A549 treated with DMSO at 1 μM for 4 hours (cell line): Measurements from ENCODE around the gene RNF6. TPM values are rescaled to one million over a fixed set of nuclear protein-coding genes. Genes with fewer than 3 reads are reported as not detected.

Source experiments
- total RNA-seq: library from RNA; stranded (reverse); fragments of 200-300 nt; extraction: Qiagen RNA extraction; gene quantifications from 5 replicates; pipeline ENCODE4 v1.2.3, GENCODE V29; 2022; ENCODE audit warnings: low read depth

The RNF6 gene
- 27.1 to 35.3 TPM (median 33.4 TPM) in 5 replicates for total RNA-seq

DNA sequence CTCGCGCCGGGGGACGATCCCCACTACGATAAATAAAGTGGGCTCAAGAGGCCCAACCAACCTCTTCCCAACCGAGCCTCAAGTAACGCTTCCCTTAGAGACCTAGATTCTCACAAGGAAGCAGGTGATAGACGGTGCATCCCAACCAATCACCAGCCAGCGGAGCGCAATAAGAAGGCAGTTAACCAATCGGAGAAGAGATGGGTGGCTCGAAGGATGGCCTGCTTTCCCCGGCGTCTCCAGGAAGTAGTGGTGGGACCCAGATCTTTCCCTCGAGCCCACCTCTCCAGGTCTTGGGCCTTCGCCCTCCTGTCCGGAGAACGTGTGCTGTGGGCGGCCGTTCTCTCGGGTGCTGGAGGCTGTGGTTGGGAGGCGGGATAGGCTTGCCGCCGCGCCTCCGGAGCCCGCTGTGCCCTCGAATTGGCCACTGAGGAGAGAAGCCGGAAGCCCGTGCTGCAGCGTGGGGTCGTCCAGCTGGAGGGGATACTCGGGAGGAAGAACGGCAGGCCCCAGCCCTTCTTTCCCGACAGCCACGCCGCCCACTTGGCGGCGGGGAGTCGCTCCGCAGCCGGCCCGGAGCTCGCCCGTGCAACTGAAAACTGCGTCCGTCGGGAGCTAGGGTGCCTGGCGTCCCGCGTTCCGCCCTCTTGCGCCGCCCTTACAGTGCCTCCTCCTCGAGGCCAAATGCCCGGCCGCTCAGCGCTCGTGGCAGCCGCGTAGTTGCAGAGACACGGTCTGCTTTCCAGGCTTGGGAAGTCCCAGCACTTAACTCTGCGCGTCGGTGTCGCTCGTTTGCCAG is at the start of gene RNF6:
Gene RNF6 (minus strand): TSS at position 594 of the 799 bp plus-strand sequence. CDS start 2,665 bp downstream, outside the sequence.

DNA sequence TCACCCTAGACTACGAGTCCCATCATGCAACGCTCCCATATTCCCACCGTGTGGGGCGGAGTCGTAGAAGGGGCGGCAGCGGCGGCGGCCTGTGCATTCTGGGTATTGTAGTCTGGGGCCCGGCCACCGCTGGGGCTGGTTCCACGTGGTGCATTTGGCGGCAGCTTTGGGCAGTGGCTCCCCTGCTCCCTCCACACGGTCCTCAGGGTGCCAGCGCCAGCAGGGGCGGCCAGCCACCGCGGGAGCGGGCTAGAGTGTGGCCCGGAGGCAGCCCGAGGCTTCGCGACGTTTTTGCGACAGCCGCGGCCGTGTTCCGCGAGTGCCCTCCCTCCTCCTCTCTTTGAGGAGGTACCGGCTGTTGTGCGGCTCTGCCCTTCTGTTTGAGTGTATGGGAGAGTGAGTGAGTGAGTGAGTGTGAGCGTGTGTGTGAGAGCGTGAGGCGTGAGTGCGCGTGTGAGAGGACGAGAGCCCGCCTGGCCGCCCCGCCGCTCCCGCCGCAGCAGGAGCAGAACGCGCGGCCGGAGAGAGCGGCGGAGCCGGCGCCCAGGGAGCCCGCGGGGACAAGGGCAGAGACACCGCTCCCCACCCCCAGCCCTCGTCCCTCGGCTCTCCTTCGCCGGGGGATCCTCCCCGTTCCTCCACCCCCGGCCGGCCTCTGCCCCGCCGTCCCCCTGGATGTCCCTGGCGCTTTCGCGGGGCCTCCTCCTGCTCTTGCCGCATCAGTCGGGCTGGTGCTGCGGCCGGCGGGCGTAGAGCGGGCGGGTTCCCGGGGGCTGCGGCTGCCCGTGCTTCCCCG is 31.9 kb upstream of the RNF6 start, which contains the start of gene CDK8:
Gene CDK8 (plus strand): TSS at position 343 of the 796 bp plus-strand sequence. CDS start 513 bp downstream, outside the sequence.

Other genes starting within 250 kb of the RNF6 start
- 0.02 to 0.04 TPM in 2 of 5 replicates, not detected in the others for gene SHISA2, start 170.3 kb downstream of the RNF6 start, total RNA-seq
- gene CDK8, start 31.8 kb upstream of the RNF6 start, total RNA-seq, result 11.7 to 14.9 TPM (median 13.8 TPM) in 5 replicates